HEK293 (cell line): ENCODE measurements around the gene EVC.

ENCODE experiments used
- CTCF ChIA-PET: fragments of 350-600 bp; formaldehyde crosslinking; extraction: SDS; loops from one replicate; lab custom pipeline; 2021; ENCODE audit warnings: antibody characterized with exemption; lab: Yijun Ruan, JAX
- POLR2A ChIA-PET: fragments of 300-600 bp; formaldehyde crosslinking; extraction: SDS; loops from one replicate; lab custom pipeline; 2020; ENCODE audit warnings: antibody characterized with exemption, inconsistent platforms; lab: Yijun Ruan, JAX
- H3K27ac ChIP-seq: fragments of 200-500 bp; sonication (Bioruptor generic); 2 replicates; pipeline ENCODE4 v1.5.1; 2014; ENCODE audit warnings: low read depth, low read length, control low read depth, inconsistent platforms; ENCODE audit errors: extremely low read depth
- H3K36me3 ChIP-seq, 2 experiments: fragments of 200-500 bp in 1 of 2; sonication (Bioruptor generic) in 1 of 2; 1 replicate in 1 of 2; 2 replicates in 1 of 2; pipeline ENCODE4 v1.5.1; 2014 to 2017; ENCODE audit warnings: inconsistent platforms in 2 of 2, low read length in 2 of 2; ENCODE audit not compliant: control insufficient read depth in 2 of 2, insufficient read depth in 1 of 2
- H3K4me1 ChIP-seq: fragments of 200-500 bp; sonication (Bioruptor generic); 2 replicates; pipeline ENCODE4 v1.5.1; 2014; ENCODE audit warnings: mild to moderate bottlenecking, low read length, inconsistent platforms; ENCODE audit not compliant: control insufficient read depth, insufficient read depth
- H3K4me3 ChIP-seq: 2 replicates; pipeline ENCODE4 v1.5.1; 2011; ENCODE audit warnings: low read depth, mild to moderate bottlenecking, control low read depth, low read length, moderate library complexity
- H3K9me3 ChIP-seq: fragments of 200-500 bp; sonication (Bioruptor generic); 2 replicates; pipeline ENCODE4 v1.5.1; 2014; ENCODE audit warnings: low read depth, low read length, inconsistent platforms; ENCODE audit not compliant: control insufficient read depth, insufficient read depth
- GFI1B ChIP-seq: fragments of 450-650 bp; formaldehyde crosslinking; IDR thresholded peaks from 2 replicates; pipeline ENCODE4 v1.5.1; 2016; ENCODE audit warnings: missing biosample characterization, missing genetic modification characterization
- HOXD13 ChIP-seq: sonication (generic); formaldehyde crosslinking; IDR thresholded peaks from 2 replicates; pipeline ENCODE4 v1.8.0; 2022; ENCODE audit warnings: missing genetic modification reagents, borderline replicate concordance
- KLF16 ChIP-seq: fragments of 450-650 bp; formaldehyde crosslinking; IDR thresholded peaks from 2 replicates; pipeline ENCODE4 v1.5.1; 2017; ENCODE audit warnings: missing biosample characterization, missing genetic modification characterization
- SP2 ChIP-seq: fragments of 450-650 bp; formaldehyde crosslinking; IDR thresholded peaks from 2 replicates; pipeline ENCODE4 v1.5.1; 2016; ENCODE audit warnings: missing biosample characterization, missing genetic modification characterization
- ZBTB1 ChIP-seq: fragments of 450-650 bp; formaldehyde crosslinking; IDR thresholded peaks from 2 replicates; pipeline ENCODE4 v1.5.1; 2016; ENCODE audit warnings: missing biosample characterization, missing genetic modification characterization
- ZBTB8A ChIP-seq: fragments of 450-650 bp; formaldehyde crosslinking; IDR thresholded peaks from 2 replicates; pipeline ENCODE4 v1.5.1; 2016; ENCODE audit warnings: missing biosample characterization, missing genetic modification characterization
- ZEB2 ChIP-seq: fragments of 450-650 bp; formaldehyde crosslinking; IDR thresholded peaks from 2 replicates; pipeline ENCODE4 v1.5.1; 2016; ENCODE audit warnings: missing biosample characterization, missing genetic modification characterization
- ZFHX2 ChIP-seq: fragments of 450-650 bp; formaldehyde crosslinking; conservative IDR thresholded peaks from 2 replicates; pipeline ENCODE4 v1.5.1; 2016; ENCODE audit warnings: missing biosample characterization, missing genetic modification characterization
- ZIC2 ChIP-seq: fragments of 450-650 bp; formaldehyde crosslinking; IDR thresholded peaks from 2 replicates; pipeline ENCODE4 v1.5.1; 2016; ENCODE audit warnings: missing biosample characterization, missing genetic modification characterization
- ZNF114 ChIP-seq: fragments of 450-650 bp; formaldehyde crosslinking; IDR thresholded peaks from 2 replicates; pipeline ENCODE4 v1.5.0; 2017; ENCODE audit warnings: missing biosample characterization, missing genetic modification characterization
- ZNF155 ChIP-seq: fragments of 450-650 bp; formaldehyde crosslinking; IDR thresholded peaks from 2 replicates; pipeline ENCODE4 v1.5.1; 2016; ENCODE audit warnings: missing biosample characterization, missing genetic modification characterization
- ZNF23 ChIP-seq: fragments of 450-650 bp; formaldehyde crosslinking; IDR thresholded peaks from 2 replicates; pipeline ENCODE4 v1.5.1; 2016; ENCODE audit warnings: missing biosample characterization, missing genetic modification characterization, borderline replicate concordance
- ZNF274 ChIP-seq, 2 experiments: fragments of 200-500 bp in 1 of 2; fragments of 450-650 bp in 1 of 2; sonication (Bioruptor generic) in 1 of 2; formaldehyde crosslinking in 1 of 2; IDR thresholded peaks; 2 replicates each; pipeline versions ENCODE4 v1.5.1 to v1.6.1; 2014 to 2016; ENCODE audit warnings: borderline replicate concordance in 1 of 2, inconsistent platforms in 1 of 2, low read length in 1 of 2, missing biosample characterization in 1 of 2, missing genetic modification characterization in 1 of 2
- ZNF350 ChIP-seq: fragments of 450-650 bp; formaldehyde crosslinking; IDR thresholded peaks from 2 replicates; pipeline ENCODE4 v1.5.0; 2017; ENCODE audit warnings: missing biosample characterization, mild to moderate bottlenecking, missing genetic modification characterization
- ZNF37A ChIP-seq: fragments of 450-650 bp; IDR thresholded peaks from 2 replicates; pipeline ENCODE4 v1.5.1; 2018; ENCODE audit warnings: missing biosample characterization, missing genetic modification characterization
- ZNF529 ChIP-seq: fragments of 450-650 bp; formaldehyde crosslinking; IDR thresholded peaks from 2 replicates; pipeline ENCODE4 v1.5.1; 2017; ENCODE audit warnings: missing genetic modification characterization, missing biosample characterization; ENCODE audit not compliant: insufficient replicate concordance
- ZNF561 ChIP-seq: fragments of 450-650 bp; IDR thresholded peaks from 2 replicates; pipeline ENCODE4 v1.5.1; 2018; ENCODE audit warnings: missing biosample characterization, missing genetic modification characterization, borderline replicate concordance
- ZNF785 ChIP-seq: fragments of 450-650 bp; formaldehyde crosslinking; IDR thresholded peaks from 2 replicates; pipeline ENCODE4 v1.5.1; 2016; ENCODE audit warnings: missing biosample characterization, missing genetic modification characterization
- ZXDB ChIP-seq: fragments of 450-650 bp; formaldehyde crosslinking; IDR thresholded peaks from 2 replicates; pipeline ENCODE4 v1.5.1; 2016; ENCODE audit warnings: missing biosample characterization, missing genetic modification characterization
- TF ChIP-seq, protein P1 (sequence below): fragments of 450-650 bp; formaldehyde crosslinking; IDR thresholded peaks from 2 replicates; pipeline ENCODE4 v1.5.1; 2016; ENCODE audit warnings: missing biosample characterization, missing genetic modification characterization, borderline replicate concordance

Gene EVC

DNA sequence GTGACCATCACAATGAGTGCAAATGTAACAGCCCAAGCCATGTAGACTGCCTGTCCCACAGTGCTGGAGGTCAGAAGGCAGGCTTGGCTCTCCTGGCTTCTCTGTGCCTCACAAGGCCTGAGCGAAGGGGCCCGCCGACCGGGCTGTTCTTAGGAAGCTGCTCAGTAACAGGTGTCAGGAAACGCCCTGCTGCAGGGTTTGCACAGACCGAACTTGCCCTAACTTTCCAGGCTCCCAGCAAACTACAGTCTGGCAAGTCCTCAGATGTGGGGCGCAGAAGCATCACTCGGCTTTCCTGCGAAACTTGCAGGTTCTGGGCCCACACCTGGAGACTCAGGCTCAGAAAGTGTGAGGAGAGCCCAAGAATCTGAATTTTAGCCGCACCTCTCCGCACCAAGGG, 94.3 kb downstream of the EVC start (continued):
- TF ChIP-seq ZNF529 (no peak), ZFHX2 (tag by site-specific recombination) (no peak), ZXDB (tag by site-specific recombination) (no peak)
- TF ChIP-seq, all 188 proteins: peak for 0

DNA sequence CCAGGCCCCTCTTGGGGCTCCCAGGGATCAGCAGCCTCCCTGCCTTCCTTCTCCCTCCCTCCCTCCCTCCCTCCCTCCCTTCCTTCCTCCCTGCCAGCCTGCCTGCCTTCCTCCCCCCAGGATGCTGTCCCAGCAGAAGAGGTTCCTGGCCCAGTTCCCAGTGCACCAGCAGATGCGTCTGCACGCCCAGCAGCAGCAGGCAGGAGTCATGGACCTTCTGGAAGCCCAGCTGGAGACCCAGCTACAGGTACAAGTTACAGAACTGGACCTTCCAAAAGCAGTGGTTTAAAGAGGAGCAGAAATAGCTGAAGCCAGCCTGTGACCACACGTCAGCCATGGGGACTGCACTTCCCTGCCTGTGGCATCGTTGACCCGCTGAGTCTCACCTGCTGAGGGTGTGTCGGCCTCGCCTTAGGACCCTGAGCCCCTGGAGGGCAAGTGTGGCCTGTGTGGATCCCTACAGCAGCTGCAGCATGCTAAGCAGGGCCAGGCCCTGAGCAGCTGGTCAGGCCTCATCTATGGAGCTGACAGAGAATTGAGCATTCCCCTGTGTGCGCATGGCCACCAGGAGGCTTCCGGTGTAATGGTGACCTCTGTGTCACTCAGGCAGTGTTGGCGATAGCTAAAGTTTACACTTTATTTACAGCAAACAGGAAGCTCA, 97.2 kb downstream of the EVC start:
- Histone ChIP-seq H3K9me3 (no peaks in the 10 kb centered on the region), H3K36me3 (peaks cover 0 to 72% of the 10 kb centered on the region in 2 experiments; a peak in 2 of 3 replicates), H3K4me1 (no peaks in the 10 kb centered on the region), H3K27ac (no peak overlapping the region), H3K4me3 (no peak overlapping the region)
- TF ChIP-seq ZIC2 (tag by site-specific recombination) (peak; percentile 37), ZXDB (tag by site-specific recombination) (no peak)
- ChIA-PET POLR2A (no interaction called here), CTCF (no interaction called here)

DNA sequence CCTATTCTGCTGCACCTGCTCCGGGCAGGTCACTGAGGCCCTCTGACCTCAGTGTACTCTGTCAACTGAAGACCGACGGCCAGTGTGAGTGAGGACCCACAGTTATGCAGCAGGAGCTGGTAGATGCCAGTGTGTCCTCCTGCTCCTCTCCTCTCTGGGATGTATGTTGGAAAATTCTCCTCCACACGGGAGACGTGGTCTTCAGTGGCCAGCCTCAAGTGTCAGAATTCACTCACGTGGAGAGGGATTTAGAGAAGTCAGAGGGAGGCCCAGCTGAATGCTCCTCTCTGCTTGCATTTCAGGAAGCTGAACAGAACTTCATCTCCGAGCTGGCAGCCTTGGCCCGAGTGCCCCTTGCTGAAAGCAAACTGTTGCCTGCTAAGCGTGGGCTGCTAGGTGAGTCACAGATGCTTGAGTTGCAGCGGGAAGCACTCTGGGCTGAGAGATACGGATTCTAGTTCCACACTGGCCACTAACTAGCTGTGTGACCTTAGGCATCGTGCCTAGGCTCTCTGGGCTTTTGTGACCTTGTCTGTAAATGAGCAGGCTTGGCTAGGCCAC, 98.3 kb downstream of the EVC start:
- H3K36me3 ChIP-seq, result peaks cover 0 to 78% of the 10 kb centered on the region in 2 experiments; a peak in 2 of 3 replicates
- ChIA-PET POLR2A (no interaction called here), CTCF (no interaction called here)
- H3K9me3 ChIP-seq, result no peaks in the 10 kb centered on the region
- no peak overlapping the region for H3K27ac ChIP-seq
- H3K4me3 ChIP-seq, result no peak overlapping the region
- no peak for TF ChIP-seq ZNF785 (tag by site-specific recombination)
- no peak for TF ChIP-seq ZNF274 (IDR thresholded peaks at IDR 0.05; ENCODE audit: low read length)
- no peak for TF ChIP-seq ZNF274 (tag by site-specific recombination; IDR thresholded peaks at IDR 0.05; ENCODE audit: borderline replicate concordance)
- no peak for TF ChIP-seq ZNF114 (tag by site-specific recombination)
- no peak for TF ChIP-seq SP2 (tag by site-specific recombination)
- no peak for TF ChIP-seq ZNF561 (tag by site-specific recombination)
- TF ChIP-seq GFI1B (tag by site-specific recombination), result no peak
- TF ChIP-seq ZNF155 (tag by site-specific recombination), result no peak
- TF ChIP-seq ZNF350 (tag by site-specific recombination), result no peak
- no peaks in the 10 kb centered on the region for H3K4me1 ChIP-seq

DNA sequence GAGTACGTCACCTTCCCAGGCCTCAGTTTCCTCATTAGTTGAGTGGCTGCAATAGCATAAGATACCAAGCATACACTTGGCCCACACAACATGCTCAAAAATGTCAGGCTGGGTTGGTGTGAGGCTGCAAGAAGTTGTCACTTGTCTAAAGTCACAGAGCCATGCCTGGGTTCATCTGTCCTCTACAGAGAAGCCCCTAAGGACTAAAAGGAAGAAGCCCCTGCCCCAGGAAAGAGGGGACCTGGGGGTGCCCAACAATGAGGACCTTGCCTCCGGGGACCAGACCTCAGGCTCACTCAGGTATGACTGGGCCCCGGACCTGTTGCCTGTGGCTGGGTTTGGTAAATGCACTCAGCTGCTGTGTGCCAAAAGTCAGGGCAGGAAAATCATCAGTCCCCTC, 99.2 kb downstream of the EVC start:
- Histone ChIP-seq H3K27ac (no peak overlapping the region), H3K4me3 (no peak overlapping the region), H3K36me3 (peaks cover 0 to 75% of the 10 kb centered on the region in 2 experiments; a peak in 2 of 3 replicates), H3K4me1 (no peaks in the 10 kb centered on the region), H3K9me3 (no peaks in the 10 kb centered on the region)
- CTCF ChIA-PET, result interaction anchor here (0.7 kb wide), 1 partner anchor 48 kb away, joined by 3 read pairs; no protein-coding TSS in a partner anchor
- POLR2A ChIA-PET, result no interaction called here
- TF ChIP-seq HOXD13 (CRISPR knock-in tag) (no peak), KLF16 (no peak), ZNF23 (tag by site-specific recombination) (no peak), ZNF37A (tag by site-specific recombination) (no peak), ZBTB8A (tag by site-specific recombination) (no peak), ZBTB1 (tag by site-specific recombination) (no peak), ZEB2 (tag by site-specific recombination) (no peak)
- TF ChIP-seq, protein P1, sequence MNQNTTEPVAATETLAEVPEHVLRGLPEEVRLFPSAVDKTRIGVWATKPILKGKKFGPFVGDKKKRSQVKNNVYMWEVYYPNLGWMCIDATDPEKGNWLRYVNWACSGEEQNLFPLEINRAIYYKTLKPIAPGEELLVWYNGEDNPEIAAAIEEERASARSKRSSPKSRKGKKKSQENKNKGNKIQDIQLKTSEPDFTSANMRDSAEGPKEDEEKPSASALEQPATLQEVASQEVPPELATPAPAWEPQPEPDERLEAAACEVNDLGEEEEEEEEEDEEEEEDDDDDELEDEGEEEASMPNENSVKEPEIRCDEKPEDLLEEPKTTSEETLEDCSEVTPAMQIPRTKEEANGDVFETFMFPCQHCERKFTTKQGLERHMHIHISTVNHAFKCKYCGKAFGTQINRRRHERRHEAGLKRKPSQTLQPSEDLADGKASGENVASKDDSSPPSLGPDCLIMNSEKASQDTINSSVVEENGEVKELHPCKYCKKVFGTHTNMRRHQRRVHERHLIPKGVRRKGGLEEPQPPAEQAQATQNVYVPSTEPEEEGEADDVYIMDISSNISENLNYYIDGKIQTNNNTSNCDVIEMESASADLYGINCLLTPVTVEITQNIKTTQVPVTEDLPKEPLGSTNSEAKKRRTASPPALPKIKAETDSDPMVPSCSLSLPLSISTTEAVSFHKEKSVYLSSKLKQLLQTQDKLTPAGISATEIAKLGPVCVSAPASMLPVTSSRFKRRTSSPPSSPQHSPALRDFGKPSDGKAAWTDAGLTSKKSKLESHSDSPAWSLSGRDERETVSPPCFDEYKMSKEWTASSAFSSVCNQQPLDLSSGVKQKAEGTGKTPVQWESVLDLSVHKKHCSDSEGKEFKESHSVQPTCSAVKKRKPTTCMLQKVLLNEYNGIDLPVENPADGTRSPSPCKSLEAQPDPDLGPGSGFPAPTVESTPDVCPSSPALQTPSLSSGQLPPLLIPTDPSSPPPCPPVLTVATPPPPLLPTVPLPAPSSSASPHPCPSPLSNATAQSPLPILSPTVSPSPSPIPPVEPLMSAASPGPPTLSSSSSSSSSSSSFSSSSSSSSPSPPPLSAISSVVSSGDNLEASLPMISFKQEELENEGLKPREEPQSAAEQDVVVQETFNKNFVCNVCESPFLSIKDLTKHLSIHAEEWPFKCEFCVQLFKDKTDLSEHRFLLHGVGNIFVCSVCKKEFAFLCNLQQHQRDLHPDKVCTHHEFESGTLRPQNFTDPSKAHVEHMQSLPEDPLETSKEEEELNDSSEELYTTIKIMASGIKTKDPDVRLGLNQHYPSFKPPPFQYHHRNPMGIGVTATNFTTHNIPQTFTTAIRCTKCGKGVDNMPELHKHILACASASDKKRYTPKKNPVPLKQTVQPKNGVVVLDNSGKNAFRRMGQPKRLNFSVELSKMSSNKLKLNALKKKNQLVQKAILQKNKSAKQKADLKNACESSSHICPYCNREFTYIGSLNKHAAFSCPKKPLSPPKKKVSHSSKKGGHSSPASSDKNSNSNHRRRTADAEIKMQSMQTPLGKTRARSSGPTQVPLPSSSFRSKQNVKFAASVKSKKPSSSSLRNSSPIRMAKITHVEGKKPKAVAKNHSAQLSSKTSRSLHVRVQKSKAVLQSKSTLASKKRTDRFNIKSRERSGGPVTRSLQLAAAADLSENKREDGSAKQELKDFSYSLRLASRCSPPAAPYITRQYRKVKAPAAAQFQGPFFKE (tag by site-specific recombination), result no peak
